IMR-90 (cell line): ENCODE measurements around the gene CTNNA2. TPM values are rescaled to one million over a fixed set of nuclear protein-coding genes. Genes with fewer than 3 reads are reported as not detected.

Source experiments
- ATAC-seq: fragments of 200-7000 bp; cut with Tn5 transposase; 2 replicates; pipeline ENCODE4 v1.9.1; 2020; ENCODE audit warnings: low read depth, mild to moderate bottlenecking, moderate library complexity
- BruUV-seq: library from RNA; stranded (reverse); fragments of 400-500 nt; replicated peaks from 2 replicates; lab custom pipeline; 2021; lab: Mats Ljungman, UMichigan
- CTCF ChIA-PET: fragments of 300-600 bp; formaldehyde crosslinking; extraction: SDS; loops from one replicate; lab custom pipeline; 2021; ENCODE audit warnings: antibody characterized with exemption; lab: Yijun Ruan, JAX
- POLR2A ChIA-PET: fragments of 300-600 bp; sonication (Branson Sonifier 250); formaldehyde crosslinking; loops from one replicate; lab custom pipeline; 2022; ENCODE audit warnings: antibody characterized with exemption; ENCODE audit not compliant: unreplicated experiment; lab: Charles Lee
- DNase-seq: peaks from one replicate; pipeline ENCODE4 v3.0.0; 2013
- H2AFZ ChIP-seq: replicated peaks from 2 replicates; pipeline ENCODE3; 2013; ENCODE audit warnings: low read length, mild to moderate bottlenecking; ENCODE audit not compliant: poor library complexity
- H2AK5ac ChIP-seq: 2 replicates; pipeline ENCODE4 v1.6.1; 2013; ENCODE audit warnings: low read depth, low read length, inconsistent platforms
- H2AK9ac ChIP-seq: replicated peaks from 2 replicates; pipeline ENCODE3; 2013; ENCODE audit warnings: mild to moderate bottlenecking, low read depth, low read length, moderate library complexity; ENCODE audit not compliant: poor library complexity
- H2BK120ac ChIP-seq: 2 replicates; pipeline ENCODE4 v1.6.1; 2013; ENCODE audit warnings: low read depth, low read length, inconsistent platforms
- H2BK15ac ChIP-seq: 3 replicates; pipeline ENCODE4 v1.6.1; 2013; ENCODE audit warnings: low read depth, low read length, inconsistent platforms
- H2BK20ac ChIP-seq: 2 replicates; pipeline ENCODE4 v1.6.1; 2013; ENCODE audit warnings: low read depth, mild to moderate bottlenecking, inconsistent platforms, low read length, moderate library complexity
- H2BK5ac ChIP-seq: 2 replicates; pipeline ENCODE4 v1.6.1; 2013; ENCODE audit warnings: mild to moderate bottlenecking, low read depth, low read length, inconsistent platforms; ENCODE audit not compliant: poor library complexity, severe bottlenecking
- H3K14ac ChIP-seq: replicated peaks from 2 replicates; pipeline ENCODE4 v1.6.1; 2013; ENCODE audit warnings: low read depth, low read length, inconsistent platforms
- H3K18ac ChIP-seq: 2 replicates; pipeline ENCODE4 v1.6.1; 2013; ENCODE audit warnings: low read depth, low read length, control low read depth
- H3K23ac ChIP-seq: 2 replicates; pipeline ENCODE4 v1.6.1; 2013; ENCODE audit warnings: low read depth, low read length, inconsistent platforms
- H3K27ac ChIP-seq: 2 replicates; pipeline ENCODE4 v1.5.1; 2013; ENCODE audit warnings: mild to moderate bottlenecking, control low read depth, low read length; ENCODE audit not compliant: insufficient read depth
- H3K27me3 ChIP-seq: 2 replicates; pipeline ENCODE4 v1.6.1; 2013; ENCODE audit warnings: low read length; ENCODE audit not compliant: control insufficient read depth, insufficient read depth
- H3K36me3 ChIP-seq: 2 replicates; pipeline ENCODE4 v1.6.1; 2013; ENCODE audit warnings: low read length, mixed read lengths; ENCODE audit not compliant: control insufficient read depth, insufficient read depth
- H3K4ac ChIP-seq: 2 replicates; pipeline ENCODE4 v1.6.1; 2013; ENCODE audit warnings: low read depth, low read length, inconsistent platforms
- H3K4me1 ChIP-seq: 2 replicates; pipeline ENCODE4 v1.6.1; 2013; ENCODE audit warnings: low read length, mixed read lengths; ENCODE audit not compliant: control insufficient read depth, insufficient read depth
- H3K4me2 ChIP-seq: 2 replicates; pipeline ENCODE4 v1.6.1; 2013; ENCODE audit warnings: low read depth, mild to moderate bottlenecking, control low read depth, low read length, moderate library complexity
- H3K4me3 ChIP-seq: 2 replicates; pipeline ENCODE4 v1.5.1; 2013; ENCODE audit warnings: low read depth, mild to moderate bottlenecking, control low read depth, low read length, moderate library complexity; ENCODE audit not compliant: insufficient read depth
- H3K56ac ChIP-seq: 2 replicates; pipeline ENCODE4 v1.6.1; 2013; ENCODE audit warnings: low read length, inconsistent platforms; ENCODE audit not compliant: insufficient read depth; ENCODE audit errors: extremely low read depth
- H3K79me1 ChIP-seq, 2 experiments: 2 replicates each; pipeline ENCODE4 v1.6.1; 2013; ENCODE audit warnings: low read length in 2 of 2, inconsistent platforms in 1 of 2, low read depth in 1 of 2
- H3K9ac ChIP-seq: 2 replicates; pipeline ENCODE4 v1.6.1; 2013; ENCODE audit warnings: low read depth, low read length, control low read depth
- H3K9me1 ChIP-seq: 2 replicates; pipeline ENCODE4 v1.6.1; 2013; ENCODE audit warnings: low read length, inconsistent platforms; ENCODE audit not compliant: insufficient read depth
- H3K9me3 ChIP-seq: 2 replicates; pipeline ENCODE4 v1.6.1; 2013; ENCODE audit warnings: low read length; ENCODE audit not compliant: control insufficient read depth, insufficient read depth
- H4K20me1 ChIP-seq: 2 replicates; pipeline ENCODE4 v1.6.1; 2013; ENCODE audit warnings: low read length, inconsistent platforms; ENCODE audit not compliant: insufficient read depth
- H4K5ac ChIP-seq: 2 replicates; pipeline ENCODE4 v1.6.1; 2013; ENCODE audit warnings: mild to moderate bottlenecking, low read depth, low read length, control low read depth
- H4K8ac ChIP-seq, 2 experiments: 2 replicates each; pipeline ENCODE4 v1.6.1; 2013; ENCODE audit warnings: low read depth in 2 of 2, low read length in 2 of 2, control low read depth in 1 of 2, inconsistent platforms in 1 of 2
- H4K91ac ChIP-seq: 2 replicates; pipeline ENCODE4 v1.6.1; 2013; ENCODE audit warnings: low read depth, low read length, inconsistent platforms; ENCODE audit not compliant: insufficient read depth
- FOS ChIP-seq: fragments of 150-350 bp; IDR thresholded peaks from 2 replicates; pipeline ENCODE4 v1.6.1; 2016; ENCODE audit warnings: low read depth, low read length
- WGBS, 2 experiments: methylation state at CpG; one replicate each; pipeline versions ENCODE4 v1.1.5 to v1.1.7; 2013; ENCODE audit warnings: missing lambda C conversion rate in 2 of 2; ENCODE audit not compliant: insufficient read length in 1 of 2; ENCODE audit errors: extremely low coverage in 2 of 2; 5-methylcytosine and 5-hydroxymethylcytosine counted together
- dilution Hi-C: fragments of 300-500 bp; cut with HindIII; formaldehyde crosslinking; loops from one replicate; pipeline ENCODE4 v1.14.3; 2018; ENCODE audit warnings: low sequenced_read_pairs; ENCODE audit not compliant: unreplicated experiment
- in situ Hi-C: fragments of 300-500 bp; cut with MboI; formaldehyde crosslinking; loops from 3 replicates; pipeline ENCODE4 v1.14.3; 2019; ENCODE audit warnings: low sequenced_read_pairs, inconsistent platforms, mixed read lengths
- intact Hi-C: fragments of 100-400 bp; cut with micrococcal nuclease; formaldehyde crosslinking; loops from 2 replicates; pipeline ENCODE4 v1.10.0; 2022
- polyA plus RNA-seq, 3 experiments: library from polyadenylated mRNA; depleted of rRNA; stranded (reverse); fragments of >200 nt; gene quantifications; 2 replicates each; pipeline ENCODE4 v1.2.3, GENCODE V29; 2012; ENCODE audit warnings: low replicate concordance in 1 of 3
- total RNA-seq: library from RNA; depleted of rRNA; stranded (reverse); fragments of >200 nt; gene quantifications from 2 replicates; pipeline ENCODE4 v1.2.3, GENCODE V29; 2012

CTNNA2 gene
- total and polyA plus RNA-seq, 2 of the 4 experiments (the other 2 are of a cell fraction), result not detected

GRCh38 chr2:79945653-79946445 is 433.0 kb downstream of the CTNNA2 start:
- H3K9ac ChIP-seq, result no peak overlapping the region
- dilution Hi-C loops (no loop called here), intact Hi-C loops (no loop called here), in situ Hi-C loops (no loop called here)
- no peak overlapping the region for H3K4ac ChIP-seq
- ChIA-PET CTCF (interaction anchor here (1.0 kb wide), 1 partner anchor 293 kb away, joined by 4 read pairs; no protein-coding TSS in a partner anchor), POLR2A (no interaction called here)
- H2BK15ac ChIP-seq, result no peak overlapping the region
- H3K27me3 ChIP-seq, result peaks cover 2% of the 10 kb centered on the region; the same call in 1 of the 2 replicates
- WGBS, 2 experiments, result no CpG with 5 or more reads among the region's 5 CpGs
- H4K20me1 ChIP-seq, result no peaks in the 10 kb centered on the region
- H2BK120ac ChIP-seq, result no peak overlapping the region
- no peaks in the 10 kb centered on the region for H3K9me1 ChIP-seq
- no peak overlapping the region for H3K14ac ChIP-seq
- H3K4me2 ChIP-seq, result no peak overlapping the region
- no peak overlapping the region for H2AFZ ChIP-seq
- no TSS peak for BruUV-seq
- H4K8ac ChIP-seq, result no peak overlapping the region
- H4K5ac ChIP-seq, result no peak overlapping the region
- DNase-seq, result no peak
- H2BK5ac ChIP-seq, result no peak overlapping the region
- H3K4me1 ChIP-seq, result no peaks in the 10 kb centered on the region
- no peak overlapping the region for H2AK5ac ChIP-seq
- no peaks in the 10 kb centered on the region for H3K79me1 ChIP-seq
- no peaks in the 10 kb centered on the region for H3K9me3 ChIP-seq
- H3K18ac ChIP-seq, result no peak overlapping the region
- TF ChIP-seq FOS, result no peak
- H3K36me3 ChIP-seq, result no peaks in the 10 kb centered on the region
- H3K27ac ChIP-seq, result no peak overlapping the region
- no peak overlapping the region for H2BK20ac ChIP-seq
- H3K23ac ChIP-seq, result no peak overlapping the region
- no peak overlapping the region for H3K56ac ChIP-seq
- no peak overlapping the region for H2AK9ac ChIP-seq
- ATAC-seq, result no peak
- H4K91ac ChIP-seq, result no peak overlapping the region
- no peak overlapping the region for H3K4me3 ChIP-seq
